NCI-H510A (cell line): Measurements from ENCODE around the gene OR2B3.
"Not testable (repeated sequence)": the region's sequence is repeated elsewhere in the genome, so short reads cannot be mapped to it uniquely, and the experiment has no call there.

Experiments
- DNase-seq: peaks from one replicate; lab custom pipeline; 2025; lab: John Stamatoyannopoulos, UW

The OR2B3 gene

GRCh38 chr6:29087213-29087612 is at the start of gene OR2B3:
Gene OR2B3 (minus strand): TSS chr6:29087313. CDS start chr6:29087248, 65 bp downstream.
- no peak for DNase-seq

DNA sequence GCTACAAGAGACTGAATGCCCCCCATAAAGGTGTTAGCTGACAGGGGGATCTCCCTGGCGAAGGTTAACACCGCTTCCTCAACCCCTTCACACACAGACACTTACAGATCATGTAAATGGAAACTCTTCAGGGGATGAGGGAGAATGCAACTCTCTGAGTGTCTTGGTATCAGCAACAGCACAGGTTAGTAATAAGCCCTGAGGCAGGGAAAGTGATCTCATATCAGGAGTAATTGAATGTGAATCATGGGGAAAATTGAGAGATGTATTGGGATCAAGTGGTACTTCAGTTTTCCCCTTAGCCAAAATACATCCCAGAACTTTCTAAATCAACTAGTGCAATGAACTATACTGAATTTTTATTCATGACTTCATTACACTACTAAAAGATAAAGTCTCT is 44.6 kb upstream of the OR2B3 start:
- DNase-seq, result no peak

DNA sequence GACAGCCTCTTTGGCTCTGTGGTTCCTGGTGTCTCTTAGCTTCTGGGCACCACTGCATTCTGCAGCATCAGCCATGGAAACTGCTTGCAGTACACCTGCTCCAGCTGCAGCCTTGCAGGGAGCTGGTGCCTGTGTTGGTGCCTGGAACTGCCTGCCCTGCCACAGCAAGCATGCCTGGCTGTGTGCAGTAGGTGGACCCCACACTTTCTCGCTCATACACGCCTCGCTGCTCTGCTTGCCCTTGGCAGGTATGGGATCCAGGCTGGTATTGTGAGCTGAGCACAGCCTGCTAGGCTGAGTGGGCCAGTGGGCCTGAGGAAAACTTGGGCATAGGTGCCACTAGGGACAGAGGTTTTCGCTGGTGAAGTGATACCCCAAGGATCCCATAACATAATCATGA is 43.5 kb upstream of the OR2B3 start:
- DNase-seq, result no peak

DNA sequence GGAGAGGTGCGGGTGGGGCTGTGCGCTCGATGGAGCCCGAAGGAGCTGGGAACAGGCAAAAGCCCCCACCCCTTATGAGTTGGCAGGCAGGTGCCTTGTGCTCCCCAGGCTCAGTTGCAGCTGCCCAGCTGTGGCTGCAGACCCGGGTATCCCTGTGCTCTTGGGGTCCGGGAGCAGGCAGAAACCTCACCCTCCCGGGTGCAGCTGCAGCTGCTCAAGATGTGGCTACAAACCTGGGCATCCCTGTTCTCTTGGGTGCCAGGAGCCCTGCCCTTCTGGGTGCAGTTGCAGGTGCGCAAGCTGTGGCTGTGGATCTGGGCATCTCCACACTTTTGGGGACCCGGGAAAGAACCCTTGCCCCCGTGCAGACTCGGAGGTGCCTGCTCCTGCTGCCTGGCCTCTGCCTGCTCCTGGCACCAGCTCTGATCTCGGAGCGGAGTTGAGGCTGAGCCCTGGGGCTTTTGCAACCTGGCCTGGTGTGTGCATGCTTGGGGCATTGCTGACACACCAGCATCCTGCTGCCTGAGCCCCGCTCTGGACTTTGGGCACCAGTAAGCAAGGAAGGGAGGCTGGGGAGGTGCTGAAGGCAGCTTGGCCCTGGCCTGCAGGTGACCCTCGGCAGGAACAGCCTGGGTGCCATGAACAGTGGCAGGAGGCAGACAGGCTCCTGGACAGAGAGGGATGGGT is 42.4 kb upstream of the OR2B3 start:
- no peak for DNase-seq

DNA sequence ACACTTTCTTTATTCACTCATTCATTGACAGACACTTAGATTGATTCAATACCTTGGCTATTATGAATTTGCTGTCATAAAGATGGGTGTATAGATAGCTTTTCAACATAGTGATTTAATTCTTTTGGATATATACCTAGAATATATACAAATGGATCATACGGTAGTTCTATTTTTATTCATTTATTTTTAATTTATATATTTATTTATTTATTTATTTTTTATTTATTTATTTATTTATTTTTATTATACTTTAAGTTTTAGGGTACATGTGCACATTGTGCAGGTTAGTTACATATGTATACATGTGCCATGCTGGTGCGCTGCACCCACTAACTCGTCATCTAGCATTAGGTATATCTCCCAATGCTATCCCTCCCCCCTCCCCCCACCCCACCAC is 27.9 kb upstream of the OR2B3 start:
- not testable (repeated sequence) for DNase-seq

DNA sequence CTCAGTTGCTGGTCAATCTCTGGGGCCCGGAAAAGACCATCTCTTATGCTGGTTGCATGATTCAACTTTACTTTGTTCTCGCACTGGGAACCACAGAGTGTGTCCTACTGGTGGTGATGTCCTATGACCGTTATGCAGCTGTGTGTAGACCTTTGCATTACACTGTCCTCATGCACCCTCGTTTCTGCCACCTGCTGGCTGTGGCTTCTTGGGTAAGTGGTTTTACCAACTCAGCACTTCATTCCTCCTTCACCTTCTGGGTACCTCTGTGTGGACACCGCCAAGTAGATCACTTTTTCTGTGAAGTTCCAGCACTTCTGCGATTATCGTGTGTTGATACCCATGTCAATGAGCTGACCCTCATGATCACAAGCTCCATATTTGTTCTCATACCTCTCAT is 25.0 kb upstream of the OR2B3 start:
- DNase-seq, result no peak

DNA sequence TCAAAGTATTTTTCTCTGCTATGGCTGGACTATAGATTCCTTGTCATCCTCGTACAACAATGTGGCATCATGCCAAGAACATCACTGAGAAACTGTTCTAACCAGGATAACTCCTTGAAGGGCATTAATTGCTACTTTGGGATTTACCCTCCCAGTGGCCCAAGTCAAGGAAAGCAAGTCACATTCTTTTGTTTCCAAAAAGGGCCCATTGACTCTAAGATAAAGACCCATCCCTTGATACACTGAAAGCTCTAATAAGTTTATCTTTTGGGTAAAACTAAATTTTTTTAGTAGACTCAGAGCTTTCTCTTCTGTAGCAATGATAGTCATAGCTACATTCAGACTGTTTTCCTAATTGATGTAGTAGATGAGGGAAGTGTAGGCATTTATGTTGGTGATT is 20.6 kb upstream of the OR2B3 start, which contains the start of gene OR2J3:
Gene OR2J3, plus strand, starts transcription at position 301 of the 400 bp plus-strand sequence. CDS start 3,833 bp downstream, outside the sequence.
- no peak for DNase-seq

DNA sequence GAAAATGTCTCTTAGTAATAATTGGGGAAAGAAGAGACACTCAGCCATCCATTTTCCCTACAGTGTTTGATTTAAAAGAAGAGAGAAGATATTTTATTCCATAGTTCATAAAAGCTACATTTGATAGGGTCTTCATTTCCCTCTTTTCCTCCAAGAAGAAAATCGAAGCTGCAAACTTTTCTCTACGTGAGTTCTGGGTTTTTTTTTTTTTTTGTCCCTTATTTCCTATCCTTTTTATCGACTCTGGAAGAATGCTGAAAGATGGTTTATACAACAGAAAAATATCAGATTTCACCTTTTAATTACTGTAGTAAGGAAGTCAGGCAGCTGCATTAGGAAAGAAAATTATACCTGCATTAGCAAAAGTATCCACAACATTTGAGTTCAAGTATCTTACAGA is 12.1 kb upstream of the OR2B3 start, which contains the start of gene OR2J1:
Gene OR2J1, plus strand, starts transcription at position 301 of the 400 bp plus-strand sequence. CDS start 1,453 bp downstream, outside the sequence.
- no peak for DNase-seq

- no peak for DNase-seq
Measured at GRCh38 chr6:29097803-29098202, 10.7 kb upstream of the OR2B3 start.

DNA sequence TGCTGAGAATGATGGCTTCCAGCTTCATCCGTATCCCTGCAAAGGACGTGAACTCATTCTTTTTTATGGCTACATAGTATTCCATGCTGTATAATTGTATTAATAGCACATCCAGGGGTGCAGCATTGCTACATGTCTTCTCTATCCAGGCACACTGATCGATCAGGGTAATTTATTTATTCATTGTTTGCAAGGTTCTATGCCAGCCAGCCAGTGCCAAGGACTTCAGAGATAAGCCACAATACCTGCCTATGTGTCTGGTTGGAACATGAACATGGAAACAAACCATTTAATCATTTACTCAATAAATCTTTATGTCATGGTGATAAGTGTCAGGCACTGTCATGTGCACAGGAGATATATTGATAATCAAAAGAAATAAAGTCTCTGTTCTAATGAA is 5.8 kb upstream of the OR2B3 start:
- DNase-seq, result no peak

DNA sequence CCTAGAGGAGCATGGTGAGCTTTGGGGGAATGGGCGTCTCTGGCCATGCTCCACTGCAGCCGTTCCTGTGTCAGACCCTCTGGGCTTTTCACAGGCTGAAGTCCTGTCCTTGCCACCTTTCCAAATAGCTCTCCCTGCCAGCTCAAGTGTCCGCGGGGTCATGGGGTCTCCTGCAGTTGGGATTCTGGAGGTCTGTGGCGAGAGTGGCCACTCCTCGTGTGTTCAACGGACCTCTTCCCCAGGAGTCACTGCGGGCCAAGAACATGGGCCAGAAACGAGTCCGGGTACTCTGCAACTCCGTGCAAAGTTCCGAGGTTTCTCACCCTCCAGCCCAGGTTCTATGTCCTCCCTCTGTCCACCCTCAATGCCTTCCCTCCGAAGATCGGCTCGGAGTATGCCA is 4.7 kb downstream of the OR2B3 start:
- DNase-seq, result no peak

DNA sequence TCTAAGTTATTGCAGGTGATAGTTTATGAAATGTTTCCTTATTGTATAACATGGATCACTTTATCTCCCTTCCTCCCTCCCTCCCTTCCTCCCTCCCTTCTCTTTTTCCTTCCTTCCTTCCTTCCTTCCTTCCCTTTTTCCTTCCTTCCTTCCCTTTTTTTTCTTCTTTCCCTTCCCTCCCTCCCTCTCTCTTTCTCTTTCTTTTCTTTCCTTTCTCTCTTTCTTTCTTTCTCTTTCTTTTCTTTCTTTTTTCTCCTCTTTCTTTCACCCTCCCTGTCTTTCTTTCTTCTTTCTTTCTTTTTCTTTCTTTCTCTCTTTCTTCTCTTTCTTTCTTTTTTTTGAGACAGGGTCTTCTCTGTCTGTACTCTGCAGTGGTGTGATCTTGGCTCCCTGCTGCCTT is 5.8 kb downstream of the OR2B3 start:
- no peak for DNase-seq

DNA sequence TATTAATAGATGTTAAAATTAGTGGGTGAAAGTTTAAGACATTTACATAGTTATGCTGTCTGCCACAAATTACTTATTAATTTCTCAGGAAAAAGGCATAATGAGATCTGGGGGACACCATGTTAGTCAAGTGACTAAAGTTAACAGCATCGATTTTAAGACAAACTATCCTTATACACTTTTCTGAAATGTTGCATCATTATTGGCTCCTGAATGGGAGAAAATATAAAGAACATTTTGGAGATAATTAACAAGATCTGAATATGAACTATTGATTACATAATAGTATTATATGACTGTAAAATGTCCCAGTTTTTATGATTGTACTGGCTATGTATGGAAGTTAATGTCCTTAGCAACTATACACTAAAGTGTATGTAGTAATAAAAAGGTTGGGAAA is 7.9 kb downstream of the OR2B3 start:
- DNase-seq, result no peak

GRCh38 chr6:29071831-29072723 is 15.0 kb downstream of the OR2B3 start:
- no peak for DNase-seq

DNA sequence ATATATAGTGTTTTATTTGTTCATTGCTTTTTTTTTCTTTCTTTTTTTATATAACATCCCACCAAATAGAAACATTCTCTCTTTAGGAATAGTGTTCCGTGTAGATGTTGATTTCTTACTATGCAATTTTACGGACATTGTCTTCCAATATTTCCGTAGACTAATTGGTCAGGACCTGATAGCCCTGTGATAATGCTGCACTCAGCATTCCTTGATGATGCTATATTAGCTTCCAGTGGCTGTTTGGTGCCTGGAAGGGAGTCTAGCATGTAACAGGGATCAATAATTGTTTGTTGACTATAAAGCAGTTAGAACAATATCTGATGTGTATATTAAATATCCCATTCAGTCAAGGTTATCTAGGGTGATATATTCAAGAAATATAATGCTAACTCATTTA is 35.4 kb downstream of the OR2B3 start:
- no peak for DNase-seq

GRCh38 chr6:29045075-29045474 is 42.0 kb downstream of the OR2B3 start, which contains the start of gene OR2W1:
Gene OR2W1 (minus strand): TSS chr6:29045175. CDS start chr6:29045175, 0 bp downstream.
- DNase-seq, result no peak
